Vagina (tissue), 2 donors: ENCODE results near the gene FAXDC2.

Experiments
- CTCF ChIP-seq, 3 experiments: fragments of 450-650 bp in 2 of 3; fragments of 200-600 bp in 1 of 3; sonication (generic) in 1 of 3; IDR thresholded peaks; one replicate each; pipeline ENCODE4 v1.5.1; 2017 to 2019; ENCODE audit warnings: antibody characterized with exemption in 3 of 3, mild to moderate bottlenecking in 2 of 3, moderate library complexity in 2 of 3
- POLR2A ChIP-seq, 2 donors: fragments of 450-650 bp; IDR thresholded peaks; one replicate each; pipeline ENCODE4 v1.6.1; 2017; ENCODE audit warnings: antibody characterized with exemption in 2 of 2, mild to moderate bottlenecking in 2 of 2, moderate library complexity in 2 of 2
- POLR2AphosphoS5 ChIP-seq, 2 donors: sonication (generic); formaldehyde crosslinking; IDR thresholded peaks; one replicate each; pipeline ENCODE4 v1.9.0; 2017; ENCODE audit warnings: antibody characterized with exemption in 2 of 2, mild to moderate bottlenecking in 2 of 2, low read depth in 1 of 2; ENCODE audit not compliant: insufficient read depth in 1 of 2

GRCh38 chr5:154820383-154820782 lies 30.0 kb downstream of the FAXDC2 start:
- TF ChIP-seq CTCF (IDR thresholded peaks at IDR 0.05) (no peak), POLR2A (IDR thresholded peaks at IDR 0.05) (no peak), POLR2AphosphoS5 (IDR thresholded peaks at IDR 0.05; ENCODE audit: insufficient read depth in 1 of 2, low read depth in 1 of 2) (no peak)
